ENCODE data around the gene PRSS53. TPM values are rescaled to one million over a fixed set of nuclear protein-coding genes. Genes with fewer than 3 reads are reported as not detected.

The PRSS53 gene
- total and polyA plus RNA-seq, 10 of the 15 experiments (the other 5 are each of a cell fraction or from before 2014, with no cell fraction given) = 0.35 to 3.4 (median 0.88) TPM; not detected in 2

- TF ChIP-seq ZNF622 (IDR thresholded peaks at IDR 0.05) (no peak), CUX1 (IDR thresholded peaks at IDR 0.05; ENCODE audit: insufficient replicate concordance, low read depth, low read length) (no peak), NRF1 (conservative IDR thresholded peaks at IDR 0.05; ENCODE audit: low read depth, low read length) (no peak), TCF12 (IDR thresholded peaks at IDR 0.05; ENCODE audit: low read depth, low read length) (peak; percentile 71; the same call in 1 of the 2 replicates), CHD4 (IDR thresholded peaks at IDR 0.05) (no peak), MEF2B (IDR thresholded peaks at IDR 0.05; ENCODE audit: partially characterized antibody, poor library complexity, severe bottlenecking) (no peak), ATF7 (IDR thresholded peaks at IDR 0.05; ENCODE audit: low read depth) (0 out of 2 replicates have a peak, but pooled peaks have one; percentile 29), RELA (IDR thresholded peaks at IDR 0.05; ENCODE audit: borderline replicate concordance, partially characterized antibody) (peak; percentile 66), SKIL (IDR thresholded peaks at IDR 0.05; ENCODE audit: low read depth, poor library complexity, severe bottlenecking) (peak; percentile 41), CEBPB (IDR thresholded peaks at IDR 0.05; ENCODE audit: borderline replicate concordance in 1 of 2, low read depth in 2 of 2, low read length in 2 of 2) (no peak), HCFC1 (IDR thresholded peaks at IDR 0.05; ENCODE audit: low read length) (peak; percentile 90), FOXM1 (IDR thresholded peaks at IDR 0.05; ENCODE audit: low read depth, low read length) (no peak), PAX8 (IDR thresholded peaks at IDR 0.05) (no peak), CBX5 (IDR thresholded peaks at IDR 0.05; ENCODE audit: low read depth) (peak; percentile 94; the same call in 1 of the 2 replicates), TAF1 (IDR thresholded peaks at IDR 0.05; ENCODE audit: borderline replicate concordance, low read depth, low read length) (peak; percentile 67; the same call in 1 of the 2 replicates), RCOR1 (conservative IDR thresholded peaks at IDR 0.05; ENCODE audit: low read depth, low read length) (no peak)
- TF ChIP-seq, protein P1, sequence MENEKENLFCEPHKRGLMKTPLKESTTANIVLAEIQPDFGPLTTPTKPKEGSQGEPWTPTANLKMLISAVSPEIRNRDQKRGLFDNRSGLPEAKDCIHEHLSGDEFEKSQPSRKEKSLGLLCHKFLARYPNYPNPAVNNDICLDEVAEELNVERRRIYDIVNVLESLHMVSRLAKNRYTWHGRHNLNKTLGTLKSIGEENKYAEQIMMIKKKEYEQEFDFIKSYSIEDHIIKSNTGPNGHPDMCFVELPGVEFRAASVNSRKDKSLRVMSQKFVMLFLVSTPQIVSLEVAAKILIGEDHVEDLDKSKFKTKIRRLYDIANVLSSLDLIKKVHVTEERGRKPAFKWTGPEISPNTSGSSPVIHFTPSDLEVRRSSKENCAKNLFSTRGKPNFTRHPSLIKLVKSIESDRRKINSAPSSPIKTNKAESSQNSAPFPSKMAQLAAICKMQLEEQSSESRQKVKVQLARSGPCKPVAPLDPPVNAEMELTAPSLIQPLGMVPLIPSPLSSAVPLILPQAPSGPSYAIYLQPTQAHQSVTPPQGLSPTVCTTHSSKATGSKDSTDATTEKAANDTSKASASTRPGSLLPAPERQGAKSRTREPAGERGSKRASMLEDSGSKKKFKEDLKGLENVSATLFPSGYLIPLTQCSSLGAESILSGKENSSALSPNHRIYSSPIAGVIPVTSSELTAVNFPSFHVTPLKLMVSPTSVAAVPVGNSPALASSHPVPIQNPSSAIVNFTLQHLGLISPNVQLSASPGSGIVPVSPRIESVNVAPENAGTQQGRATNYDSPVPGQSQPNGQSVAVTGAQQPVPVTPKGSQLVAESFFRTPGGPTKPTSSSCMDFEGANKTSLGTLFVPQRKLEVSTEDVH (IDR thresholded peaks at IDR 0.05; ENCODE audit: low read depth, partially characterized antibody) = peak; percentile 97
- TF ChIP-seq, protein P2, sequence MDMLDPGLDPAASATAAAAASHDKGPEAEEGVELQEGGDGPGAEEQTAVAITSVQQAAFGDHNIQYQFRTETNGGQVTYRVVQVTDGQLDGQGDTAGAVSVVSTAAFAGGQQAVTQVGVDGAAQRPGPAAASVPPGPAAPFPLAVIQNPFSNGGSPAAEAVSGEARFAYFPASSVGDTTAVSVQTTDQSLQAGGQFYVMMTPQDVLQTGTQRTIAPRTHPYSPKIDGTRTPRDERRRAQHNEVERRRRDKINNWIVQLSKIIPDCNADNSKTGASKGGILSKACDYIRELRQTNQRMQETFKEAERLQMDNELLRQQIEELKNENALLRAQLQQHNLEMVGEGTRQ (IDR thresholded peaks at IDR 0.05; ENCODE audit: borderline replicate concordance, low read depth, low read length) = no peak
These were observed 14.6 kb downstream of the PRSS53 start, which contains the start of the genes ZNF646 and ZNF668 (continued) for GRCh38 chr16:31073970-31074813.

All from GM12878 (cell line).